H1 (cell line): ENCODE results near the gene PNLIP. TPM values are rescaled to one million over a fixed set of nuclear protein-coding genes. Genes with fewer than 3 reads are reported as not detected.

Experiments used
- CTCF ChIA-PET: fragments of 300-600 bp; sonication (Branson Sonifier 250); formaldehyde crosslinking; loops from one replicate; lab custom pipeline; 2021; ENCODE audit not compliant: partially characterized antibody; lab: Charles Lee
- POLR2A ChIA-PET: fragments of 300-600 bp; sonication (Branson Sonifier 250); formaldehyde crosslinking; loops from one replicate; lab custom pipeline; 2021; ENCODE audit warnings: inconsistent platforms; ENCODE audit not compliant: partially characterized antibody; lab: Charles Lee
- DNase-seq, 2 experiments: peaks; one replicate each; pipeline versions ENCODE4 v3.0.0 to v3.0.0-alpha.2; 2010 to 2022; ENCODE audit warnings: low spot score in 2 of 2, low read depth in 1 of 2, mixed read lengths in 1 of 2
- FAIRE-seq: peaks from 2 replicates; lab custom pipeline; 2011; peaks lifted over from hg19 to GRCh38; lab: Jason Lieb, UNC
- H2AFZ ChIP-seq: 2 replicates; pipeline ENCODE4 v1.8.1; 2012; ENCODE audit warnings: low read length, inconsistent platforms
- H2AK5ac ChIP-seq: 2 replicates; pipeline ENCODE4 v1.6.1; 2013; ENCODE audit warnings: low read depth, low read length
- H2BK120ac ChIP-seq: replicated peaks from 2 replicates; pipeline ENCODE3; 2013; ENCODE audit warnings: low read depth, low read length, inconsistent platforms
- H2BK12ac ChIP-seq: 2 replicates; pipeline ENCODE4 v1.6.1; 2013; ENCODE audit warnings: low read depth, low read length
- H2BK15ac ChIP-seq: 2 replicates; pipeline ENCODE4 v1.6.1; 2013; ENCODE audit warnings: low read length
- H2BK20ac ChIP-seq: 2 replicates; pipeline ENCODE4 v1.6.1; 2013; ENCODE audit warnings: low read length
- H2BK5ac ChIP-seq: 2 replicates; pipeline ENCODE4 v1.6.1; 2013; ENCODE audit warnings: low read depth, low read length
- H3K14ac ChIP-seq: 2 replicates; pipeline ENCODE4 v1.6.1; 2013; ENCODE audit warnings: inconsistent platforms; ENCODE audit not compliant: insufficient read length
- H3K18ac ChIP-seq: 2 replicates; pipeline ENCODE4 v1.6.1; 2013; ENCODE audit warnings: low read length; ENCODE audit errors: extremely low read depth
- H3K23ac ChIP-seq: 2 replicates; pipeline ENCODE4 v1.6.1; 2013; ENCODE audit warnings: inconsistent platforms; ENCODE audit not compliant: insufficient read length
- H3K23me2 ChIP-seq: 2 replicates; pipeline ENCODE4 v1.6.1; 2013; ENCODE audit warnings: low read depth, low read length
- H3K27ac ChIP-seq: 2 replicates; pipeline ENCODE4 v1.6.1; 2011; ENCODE audit warnings: low read depth, low read length, inconsistent platforms
- H3K27me3 ChIP-seq, 4 experiments: replicated peaks in 1 of 4; 1 replicate in 1 of 4; 2 replicates in 3 of 4; pipeline versions ENCODE4 v1.6.1 to v1.8.1; 2011 to 2013; ENCODE audit warnings: low read length in 3 of 4, mild to moderate bottlenecking in 3 of 4, inconsistent platforms in 2 of 4, mixed read lengths in 2 of 4, moderate library complexity in 1 of 4; ENCODE audit not compliant: control insufficient read depth in 3 of 4, insufficient read depth in 3 of 4; ENCODE audit errors: extremely low read depth in 1 of 4
- H3K36me3 ChIP-seq, 4 experiments: 2 replicates each; pipeline versions ENCODE4 v1.6.1 to v1.8.1; 2011 to 2013; ENCODE audit warnings: mild to moderate bottlenecking in 4 of 4, low read length in 3 of 4, moderate library complexity in 2 of 4, control low read depth in 1 of 4, inconsistent platforms in 1 of 4; ENCODE audit not compliant: insufficient read depth in 4 of 4, control insufficient read depth in 2 of 4
- H3K4ac ChIP-seq: replicated peaks from 2 replicates; pipeline ENCODE3; 2013; ENCODE audit warnings: low read length, low read depth, mixed read lengths, inconsistent platforms; ENCODE audit not compliant: insufficient read length
- H3K4me1 ChIP-seq, 4 experiments: replicated peaks in 1 of 4; 1 replicate in 1 of 4; 2 replicates in 3 of 4; pipeline versions ENCODE4 v1.6.1 to v1.8.1; 2011 to 2013; ENCODE audit warnings: low read length in 3 of 4, inconsistent platforms in 2 of 4, mixed read lengths in 1 of 4; ENCODE audit not compliant: insufficient read depth in 4 of 4, control insufficient read depth in 3 of 4
- H3K4me2 ChIP-seq, 2 experiments: 2 replicates each; pipeline versions ENCODE4 v1.6.1 to v1.8.1; 2011 to 2013; ENCODE audit warnings: low read depth in 2 of 2, low read length in 2 of 2, control low read depth in 1 of 2, inconsistent platforms in 1 of 2, mild to moderate bottlenecking in 1 of 2; ENCODE audit not compliant: insufficient read depth in 1 of 2
- H3K4me3 ChIP-seq, 4 experiments: fragments of 200-600, 300-600 bp in 1 of 4; sonication (generic), shearing (Covaris generic), sonication (Bioruptor Twin) in 1 of 4; 2 replicates each; pipeline versions ENCODE4 v1.5.1 to v1.8.1; 2011 to 2016; ENCODE audit warnings: low read length in 4 of 4, low read depth in 3 of 4, control low read depth in 2 of 4, inconsistent platforms in 2 of 4, mild to moderate bottlenecking in 2 of 4, mixed read lengths in 1 of 4, moderate library complexity in 1 of 4; ENCODE audit not compliant: insufficient read depth in 2 of 4; ENCODE audit errors: extremely low read depth in 1 of 4
- H3K56ac ChIP-seq: replicated peaks from 2 replicates; pipeline ENCODE3; 2013; ENCODE audit warnings: low read depth, mild to moderate bottlenecking, mixed read lengths, low read length, inconsistent platforms; ENCODE audit not compliant: insufficient read length
- H3K79me1 ChIP-seq: 2 replicates; pipeline ENCODE4 v1.6.1; 2013; ENCODE audit warnings: low read depth, low read length, control low read depth
- H3K79me2 ChIP-seq, 2 experiments: 2 replicates each; pipeline versions ENCODE4 v1.6.1 to v1.8.1; 2012 to 2013; ENCODE audit warnings: low read length in 2 of 2, mild to moderate bottlenecking in 2 of 2, inconsistent platforms in 1 of 2; ENCODE audit not compliant: insufficient read depth in 2 of 2, control insufficient read depth in 1 of 2
- H3K9ac ChIP-seq, 4 experiments: replicated peaks in 1 of 4; 1 replicate in 1 of 4; 2 replicates in 3 of 4; pipeline versions ENCODE4 v1.6.1 to v1.8.1; 2011 to 2013; ENCODE audit warnings: low read depth in 3 of 4, low read length in 3 of 4, control low read depth in 2 of 4, mild to moderate bottlenecking in 2 of 4, moderate library complexity in 2 of 4, inconsistent platforms in 1 of 4; ENCODE audit errors: extremely low read depth in 1 of 4
- H3K9me3 ChIP-seq, 2 experiments: 2 replicates each; pipeline versions ENCODE4 v1.6.1 to v1.8.1; 2012 to 2013; ENCODE audit warnings: mild to moderate bottlenecking in 2 of 2, moderate library complexity in 2 of 2, control low read depth in 1 of 2, inconsistent platforms in 1 of 2, low read depth in 1 of 2, low read length in 1 of 2, mixed read lengths in 1 of 2; ENCODE audit not compliant: insufficient read depth in 2 of 2
- H4K20me1 ChIP-seq, 2 experiments: replicated peaks in 1 of 2; 2 replicates each; pipeline versions ENCODE3 to v1.8.1; 2011 to 2013; ENCODE audit warnings: inconsistent platforms in 2 of 2, low read length in 2 of 2, mild to moderate bottlenecking in 1 of 2; ENCODE audit not compliant: insufficient read depth in 2 of 2, control insufficient read depth in 1 of 2
- H4K5ac ChIP-seq: 2 replicates; pipeline ENCODE4 v1.6.1; 2013; ENCODE audit warnings: low read length, low read depth, mixed read lengths, inconsistent platforms; ENCODE audit not compliant: insufficient read length
- H4K8ac ChIP-seq: 2 replicates; pipeline ENCODE4 v1.8.0; 2013; ENCODE audit warnings: mild to moderate bottlenecking, moderate library complexity, low read length, inconsistent platforms; ENCODE audit not compliant: insufficient read depth; ENCODE audit errors: extremely low read depth
- H4K91ac ChIP-seq: replicated peaks from 2 replicates; pipeline ENCODE3; 2013; ENCODE audit warnings: low read length, mixed read lengths, inconsistent platforms; ENCODE audit not compliant: insufficient read length
- CREB1 ChIP-seq: IDR thresholded peaks from 2 replicates; pipeline ENCODE4 v1.6.1; 2012; ENCODE audit warnings: inconsistent platforms
- FOSL1 ChIP-seq: IDR thresholded peaks from 2 replicates; pipeline ENCODE4 v1.6.1; 2011; ENCODE audit warnings: mild to moderate bottlenecking, low read depth, low read length, moderate library complexity; ENCODE audit not compliant: insufficient read depth
- HDAC6 ChIP-seq: IDR thresholded peaks from one replicate; pipeline ENCODE4 v1.7.1; 2012; ENCODE audit warnings: low read depth, mild to moderate bottlenecking, inconsistent platforms, low read length, moderate library complexity
- RFX5 ChIP-seq: IDR thresholded peaks from 2 replicates; pipeline ENCODE4 v1.6.1; 2011; ENCODE audit warnings: low read depth, low read length, improper control_type of control experiment, borderline replicate concordance
- SAP30 ChIP-seq: fragments of 300-600 bp; sonication (generic); IDR thresholded peaks from 2 replicates; pipeline ENCODE4 v1.7.1; 2012; ENCODE audit warnings: low read length, moderate library complexity, mild to moderate bottlenecking, inconsistent platforms; ENCODE audit not compliant: insufficient read depth, insufficient replicate concordance
- TAF7 ChIP-seq: optimal IDR thresholded peaks from 2 replicates; pipeline ENCODE3; 2011; ENCODE audit warnings: low read depth, mild to moderate bottlenecking, inconsistent platforms, low read length, moderate library complexity, borderline replicate concordance
- TBP ChIP-seq: IDR thresholded peaks from 2 replicates; pipeline ENCODE4 v1.6.1; 2011; ENCODE audit warnings: low read depth, low read length, improper control_type of control experiment
- USF2 ChIP-seq: IDR thresholded peaks from 2 replicates; pipeline ENCODE4 v1.6.1; 2011; ENCODE audit warnings: low read length, improper control_type of control experiment
- WGBS, 2 experiments: shearing (Covaris generic) in 1 of 2; methylation state at CpG; one replicate each; pipeline versions ENCODE4 v1.1.6 to v1.1.7; 2013 to 2015; ENCODE audit warnings: low lambda C conversion rate in 2 of 2, mixed read lengths in 2 of 2, inconsistent platforms in 1 of 2, low coverage in 1 of 2, missing lambda C conversion rate in 1 of 2; ENCODE audit not compliant: insufficient replicate concordance in 2 of 2, insufficient coverage in 1 of 2, insufficient read length in 1 of 2; ENCODE audit errors: extremely low coverage in 1 of 2, missing lambda C conversion rate in 1 of 2; 5-methylcytosine and 5-hydroxymethylcytosine counted together
- polyA plus RNA-seq, 7 experiments: library from polyadenylated mRNA; depleted of rRNA in 3 of 7; stranded (reverse) in 5 of 7; unstranded in 2 of 7; fragments of >200 nt in 5 of 7; fragments of 200-250 nt in 2 of 7; gene quantifications; 1 replicate in 5 of 7; 2 replicates in 1 of 7; 4 replicates in 1 of 7; pipeline versions ENCODE4 v1.2.1 to v1.2.3, GENCODE V29; 2011 to 2013; ENCODE audit warnings: missing spikeins in 2 of 7, mixed read lengths in 2 of 7
- total RNA-seq: library from RNA; stranded (reverse); fragmentation: NEBNext Ultra II Directional; extraction: Animal tissue kit (Norgen Biotek cat#: 25700); gene quantifications from 2 replicates; pipeline ENCODE4 v1.2.1, GENCODE V29; 2021

The PNLIP gene
- total and polyA plus RNA-seq, 2 of the 8 experiments (the other 6 are each of a cell fraction or from before 2014, with no cell fraction given) = not detected

- Histone ChIP-seq H3K27ac (no peak overlapping the region), H3K23me2 (no peaks in the 10 kb centered on the region; the same call in 1 of the 2 replicates), H2BK15ac (no peak overlapping the region), H3K4me3 (no peak overlapping the region), H3K56ac (no peak overlapping the region), H3K9me3 (peaks cover 3 to 4% of the 10 kb centered on the region in 2 experiments; a peak in 2 of 4 replicates), H3K79me2 (no peaks in the 10 kb centered on the region), H3K79me1 (no peaks in the 10 kb centered on the region), H3K14ac (no peak overlapping the region), H2BK5ac (no peak overlapping the region), H3K23ac (no peak overlapping the region), H3K4me2 (no peak overlapping the region), H2AFZ (no peak overlapping the region), H4K5ac (no peak overlapping the region), H3K36me3 (no peaks in the 10 kb centered on the region), H3K27me3 (peaks cover 0 to 12% (median 10%) of the 10 kb centered on the region in 4 experiments; a peak in 5 of 7 replicates), H4K8ac (no peak overlapping the region), H4K20me1 (no peaks in the 10 kb centered on the region), H3K9ac (no peak overlapping the region), H2AK5ac (no peak overlapping the region), H2BK12ac (no peak overlapping the region), H3K4ac (no peak overlapping the region), H2BK120ac (no peak overlapping the region), H3K4me1 (peaks cover 0 to 9% (median 3%) of the 10 kb centered on the region in 4 experiments; a peak in 4 of 7 replicates), H4K91ac (no peak overlapping the region), H2BK20ac (no peak overlapping the region), H3K18ac (no peak overlapping the region)
- WGBS, 2 experiments = 89% methylated on average over 3 of the region's 3 CpGs; no CpG with 5 or more reads in 1 of the 2 experiments
- ChIA-PET CTCF (interaction anchor here (0.8 to 1.1 kb wide), 4 partner anchors 15 to 167 kb away, joined by 3 to 4 read pairs (median 4); no protein-coding TSS in a partner anchor), POLR2A (no interaction called here)
- DNase-seq = no peak
- FAIRE-seq = no peak
- TF ChIP-seq CREB1 (no peak), FOSL1 (no peak), TAF7 (no peak), SAP30 (no peak), TBP (no peak), RFX5 (no peak), HDAC6 (no peak), USF2 (no peak)
Observed at GRCh38 chr10:116611153-116611545, 65.4 kb downstream of the PNLIP start.
